HG03039 (cell line): Measurements from ENCODE around the gene SPOCD1.
"Not testable (repeated sequence)": the region's sequence is repeated elsewhere in the genome, so short reads cannot be mapped to it uniquely, and the experiment has no call there.

Experiments
- ATAC-seq: cut with Tn5 transposase; IDR thresholded peaks from one replicate; pipeline ENCODE4 v1.9.1; 2021; ENCODE audit warnings: mild to moderate bottlenecking, moderate library complexity; ENCODE audit not compliant: unreplicated experiment

Gene SPOCD1

DNA sequence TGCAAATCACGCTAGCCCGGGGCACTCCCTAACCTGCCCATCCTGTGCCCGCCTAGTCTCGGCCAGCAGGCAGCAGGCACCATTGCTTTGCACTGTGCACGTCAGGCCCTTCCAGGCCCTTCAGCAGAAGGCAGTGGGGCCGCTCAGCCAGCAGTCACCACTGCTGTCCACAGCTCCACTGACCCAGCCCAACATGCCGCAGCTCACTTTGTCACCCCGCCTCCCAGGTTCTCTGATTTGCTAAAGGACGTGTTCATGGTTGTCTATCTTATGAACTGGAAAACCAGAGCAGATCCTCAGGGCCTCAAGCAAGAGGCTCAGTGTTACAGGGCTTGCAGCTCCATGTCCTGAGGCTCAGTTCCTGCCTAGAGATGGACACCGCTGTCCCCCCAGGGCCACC, 14.2 kb upstream of the SPOCD1 start:
- no peak for ATAC-seq

DNA sequence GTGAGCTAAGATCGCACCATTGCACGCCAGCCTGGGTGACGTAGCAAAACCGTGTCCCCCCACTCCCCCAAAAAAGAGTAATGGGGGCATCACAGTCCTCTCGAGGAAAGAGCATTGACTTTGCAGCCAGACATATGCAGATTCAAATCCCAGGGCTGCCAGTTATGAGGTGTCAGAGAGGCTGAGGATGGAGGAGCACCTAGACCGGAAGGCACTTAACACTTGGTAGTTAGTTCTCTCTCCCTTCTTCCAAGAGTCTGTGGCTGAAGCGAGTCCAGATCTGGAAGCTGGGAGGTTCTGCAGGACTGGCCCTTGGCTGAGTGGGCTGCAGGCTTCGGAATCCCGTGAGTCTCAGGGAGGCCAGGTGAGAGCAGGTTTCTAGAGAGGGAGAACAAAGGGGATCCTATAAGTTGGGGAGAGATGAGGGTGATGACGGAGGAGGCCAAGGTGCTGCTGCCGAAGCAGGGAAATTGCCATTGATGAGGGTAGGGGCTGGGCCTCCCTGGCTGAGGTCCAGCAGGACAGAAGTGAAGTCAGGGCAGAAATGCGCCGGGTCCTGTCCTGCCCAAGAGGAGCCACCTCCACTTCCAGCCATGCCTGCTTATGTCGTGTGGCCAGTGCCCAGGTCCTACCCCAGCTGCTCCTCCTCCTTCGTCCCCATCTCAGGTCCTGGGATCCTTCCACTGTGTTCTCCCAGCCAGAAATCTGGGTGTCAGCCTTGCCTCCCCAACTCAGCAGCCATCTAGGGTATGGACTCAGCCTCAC, 13.3 kb upstream of the SPOCD1 start:
- ATAC-seq: no peak

- ATAC-seq: no peak
These were observed 12.5 kb upstream of the SPOCD1 start for GRCh38 chr1:31828341-31828740.

DNA sequence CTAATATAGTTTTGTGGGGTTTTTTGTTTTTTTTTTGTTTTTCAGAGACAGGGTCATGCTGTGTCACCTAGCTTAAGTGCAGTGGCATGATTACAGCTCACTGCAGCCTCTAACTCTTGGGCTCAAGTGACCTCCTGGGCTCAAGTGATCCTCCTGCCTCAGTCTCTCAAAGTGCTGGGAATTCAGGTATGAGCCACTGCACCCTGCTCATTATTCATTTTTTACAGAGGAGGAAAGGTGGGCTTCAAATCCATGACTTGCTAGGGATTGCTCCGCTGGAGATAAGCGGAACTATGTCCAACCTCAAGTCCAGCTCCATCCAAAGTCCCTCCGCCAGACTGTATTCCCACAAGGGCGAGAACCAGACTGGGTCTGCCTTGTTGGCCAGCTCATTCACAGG, 8.0 kb upstream of the SPOCD1 start:
- ATAC-seq: no peak

DNA sequence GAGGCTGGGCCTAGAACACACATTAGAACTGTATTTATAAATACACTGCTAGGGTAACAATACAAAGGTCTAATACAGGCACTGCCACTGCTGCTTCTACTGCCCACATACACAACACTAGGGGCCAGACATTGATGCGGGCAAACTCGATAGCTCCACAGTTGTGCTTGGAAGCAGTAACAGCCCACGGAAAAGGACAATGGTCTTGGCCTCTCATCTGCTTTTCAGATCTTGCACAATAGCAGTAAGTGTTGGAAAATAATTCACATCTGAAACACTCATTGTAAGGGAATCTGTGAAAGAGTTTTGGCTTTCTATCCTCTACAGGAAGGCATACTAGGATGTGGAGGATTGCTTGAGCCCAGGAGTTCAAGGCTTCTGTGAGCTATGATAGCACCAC, 6.9 kb upstream of the SPOCD1 start:
- ATAC-seq: no peak

DNA sequence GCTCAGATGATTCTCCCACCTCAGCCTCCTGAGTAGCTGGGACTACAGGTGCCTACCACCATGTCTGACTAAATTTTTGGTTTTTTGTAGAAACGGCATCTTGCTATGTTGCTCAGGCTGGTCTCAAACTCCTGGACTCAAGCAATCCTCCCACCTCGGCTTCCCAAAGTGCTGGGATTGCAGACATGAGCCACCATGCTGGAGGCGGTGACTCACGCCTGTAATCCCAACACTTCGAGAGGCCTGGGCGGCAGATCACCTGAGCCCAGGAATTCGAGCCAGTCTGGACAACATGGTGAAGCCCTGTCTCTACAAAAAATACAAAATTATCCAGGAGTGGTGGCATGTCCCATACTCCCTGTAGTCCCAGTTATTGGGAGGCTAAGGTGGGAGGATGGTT, 4.4 kb upstream of the SPOCD1 start:
- not testable (repeated sequence) for ATAC-seq

DNA sequence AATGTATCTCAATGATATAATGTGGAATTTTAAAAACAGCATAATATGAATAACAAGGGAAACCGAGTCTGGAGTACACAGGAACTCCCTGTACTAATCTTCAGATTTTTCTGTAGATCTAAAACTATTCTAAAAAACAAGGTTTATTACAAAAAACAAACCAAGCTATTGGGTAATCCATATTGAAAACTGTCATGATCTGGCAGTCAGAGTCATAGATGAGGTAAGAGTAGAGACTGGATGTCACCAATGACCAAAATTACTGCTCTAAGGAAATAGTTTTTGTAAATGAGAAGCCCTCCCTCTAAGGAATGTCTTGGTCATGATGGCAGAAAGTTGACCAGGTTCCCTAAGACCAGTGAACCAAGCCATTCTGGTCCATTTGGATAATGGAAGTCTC, 2.4 kb upstream of the SPOCD1 start:
- no peak for ATAC-seq

- ATAC-seq: not testable (repeated sequence)
These were observed 1.1 kb upstream of the SPOCD1 start for GRCh38 chr1:31816947-31817346.

- ATAC-seq: not testable (repeated sequence)
These were observed 679 bp upstream of the SPOCD1 start for GRCh38 chr1:31816501-31816900.

GRCh38 chr1:31815307-31815645, 546 bp downstream of the SPOCD1 start:
- no peak for ATAC-seq

DNA sequence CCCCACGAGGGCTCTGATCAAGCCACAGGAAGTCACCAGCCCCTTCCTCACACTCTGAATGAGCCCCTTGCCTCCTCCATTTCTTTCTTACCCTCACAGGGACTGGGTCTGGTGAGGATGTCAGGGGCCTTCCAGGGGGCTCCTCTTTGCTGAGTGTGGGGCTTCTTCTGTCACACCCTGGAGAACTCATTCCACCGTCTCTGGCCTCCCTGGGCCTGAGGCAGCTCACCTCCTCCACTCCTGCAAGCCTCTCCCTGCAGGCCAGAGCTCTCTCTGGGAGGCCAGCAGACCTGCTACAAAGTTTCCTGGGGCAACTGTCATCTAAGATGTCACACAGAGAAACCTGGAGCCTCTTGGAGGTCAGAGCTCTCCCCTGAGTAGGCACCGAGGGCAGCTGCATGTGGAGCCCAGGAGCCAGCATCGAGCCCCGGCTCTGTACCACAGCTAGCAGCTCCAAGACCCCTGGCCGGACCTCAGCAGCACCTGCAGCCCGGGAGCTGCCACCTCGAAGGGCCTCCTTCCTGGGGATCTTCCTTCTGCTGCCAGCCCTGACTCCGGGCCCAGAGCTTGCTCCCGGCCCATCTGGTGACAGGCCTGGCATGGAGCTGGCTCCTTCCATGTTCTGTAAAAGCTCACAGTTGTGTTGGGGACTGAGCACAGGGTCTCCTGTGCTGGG, 1.1 kb downstream of the SPOCD1 start:
- ATAC-seq: no peak

DNA sequence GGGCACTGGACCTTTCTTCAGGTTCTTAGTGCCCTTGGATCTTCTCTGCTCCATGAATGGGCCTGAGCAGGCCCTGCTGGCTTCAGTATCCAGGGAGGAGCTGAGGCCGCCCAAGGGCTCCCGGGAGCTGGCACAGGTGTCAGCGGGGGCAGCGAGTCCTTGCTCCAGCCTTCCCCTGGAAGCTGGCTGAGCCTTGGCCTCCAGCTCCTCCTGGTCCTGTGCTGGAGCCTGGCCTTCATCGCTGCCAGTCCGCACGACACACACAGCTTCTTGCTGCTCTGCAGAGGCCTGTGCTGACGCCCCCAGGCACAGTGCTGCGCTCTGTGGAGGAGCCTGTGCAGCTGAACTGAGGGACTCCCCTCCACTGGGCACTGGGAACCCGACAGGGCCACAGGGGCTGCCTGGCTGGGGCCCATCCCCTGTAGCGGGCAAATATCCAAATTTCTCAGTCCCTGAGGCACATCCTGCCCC, 1.7 kb downstream of the SPOCD1 start:
- no peak for ATAC-seq

DNA sequence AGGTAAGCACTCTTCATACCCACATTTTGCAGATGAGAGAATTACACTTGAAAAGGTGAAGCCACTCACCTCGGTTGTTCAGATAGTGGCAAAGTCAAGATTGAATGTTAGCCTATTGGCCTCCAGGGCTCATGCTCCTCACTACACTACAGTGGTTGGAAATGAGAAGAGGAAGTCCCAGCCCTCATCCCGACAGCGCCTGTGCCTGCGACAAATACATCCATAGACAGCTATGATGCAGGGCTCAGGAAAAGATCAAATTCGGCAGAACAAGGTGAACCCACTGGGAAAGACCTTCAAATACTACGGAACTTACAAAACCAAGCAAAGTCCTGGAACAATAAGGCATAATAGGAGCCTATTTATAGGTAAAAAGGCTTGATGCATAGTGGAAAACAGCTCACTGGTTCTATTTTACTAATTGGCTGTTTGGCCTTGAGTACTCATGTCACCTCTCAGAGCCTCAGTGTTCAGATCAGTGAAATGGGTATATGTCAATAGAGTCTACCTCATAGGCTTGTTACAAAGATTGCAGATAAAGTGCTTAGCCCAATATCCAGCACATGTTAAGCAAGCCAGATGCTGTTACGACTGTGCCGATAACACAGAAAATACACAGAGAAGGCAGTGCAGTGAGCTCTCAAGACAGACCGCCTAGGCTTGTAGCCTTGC, 3.5 kb downstream of the SPOCD1 start:
- no peak for ATAC-seq

GRCh38 chr1:31811605-31812004, 4.2 kb downstream of the SPOCD1 start:
- no peak for ATAC-seq

GRCh38 chr1:31809698-31810097, 6.1 kb downstream of the SPOCD1 start:
- no peak for ATAC-seq

DNA sequence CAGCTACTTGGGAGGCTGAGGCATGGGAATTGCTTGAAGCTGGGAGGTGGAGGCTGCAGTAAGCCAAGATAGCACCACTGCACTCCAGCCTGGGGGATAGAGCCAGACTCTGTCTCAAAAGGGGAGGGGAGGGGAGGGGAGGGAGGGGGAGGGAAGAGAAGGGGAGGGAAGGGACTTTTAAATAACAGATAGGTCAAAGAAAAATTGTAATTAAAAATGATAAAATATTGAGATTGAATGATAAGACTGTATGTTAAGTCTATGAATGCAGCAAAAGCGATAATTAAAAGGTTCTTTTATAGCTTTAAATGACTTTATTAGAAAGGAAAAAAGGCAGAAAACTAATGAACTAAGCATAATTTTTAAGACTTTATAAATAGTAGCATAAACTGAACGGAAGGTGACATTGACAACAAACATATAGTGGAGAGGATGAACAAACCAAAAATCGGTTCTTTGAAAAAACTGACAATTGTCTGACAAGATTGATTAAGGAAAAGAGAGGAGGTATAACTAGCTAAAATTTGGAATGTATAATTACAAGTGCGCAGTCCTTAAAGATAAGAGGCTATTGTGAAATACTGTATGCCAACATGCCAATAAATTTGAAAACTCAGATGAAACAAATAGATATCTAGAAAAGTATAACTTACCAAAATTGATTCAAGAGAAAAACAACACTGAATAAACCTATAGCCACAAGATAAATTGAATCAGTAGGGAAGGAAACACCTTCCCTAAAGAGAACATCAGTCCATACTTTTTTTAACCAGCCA, 8.4 kb downstream of the SPOCD1 start:
- no peak for ATAC-seq

- ATAC-seq: no peak
These were observed 10.5 kb downstream of the SPOCD1 start for GRCh38 chr1:31805318-31805717.

- no peak for ATAC-seq
These were observed 11.7 kb downstream of the SPOCD1 start for GRCh38 chr1:31804098-31804497.

- no peak for ATAC-seq
These were observed 12.2 kb downstream of the SPOCD1 start for GRCh38 chr1:31803610-31804009.

- no peak for ATAC-seq
These were observed 13.4 kb downstream of the SPOCD1 start for GRCh38 chr1:31802190-31803150.
